Measurements from ENCODE around the gene SRP68.

Gene SRP68

DNA sequence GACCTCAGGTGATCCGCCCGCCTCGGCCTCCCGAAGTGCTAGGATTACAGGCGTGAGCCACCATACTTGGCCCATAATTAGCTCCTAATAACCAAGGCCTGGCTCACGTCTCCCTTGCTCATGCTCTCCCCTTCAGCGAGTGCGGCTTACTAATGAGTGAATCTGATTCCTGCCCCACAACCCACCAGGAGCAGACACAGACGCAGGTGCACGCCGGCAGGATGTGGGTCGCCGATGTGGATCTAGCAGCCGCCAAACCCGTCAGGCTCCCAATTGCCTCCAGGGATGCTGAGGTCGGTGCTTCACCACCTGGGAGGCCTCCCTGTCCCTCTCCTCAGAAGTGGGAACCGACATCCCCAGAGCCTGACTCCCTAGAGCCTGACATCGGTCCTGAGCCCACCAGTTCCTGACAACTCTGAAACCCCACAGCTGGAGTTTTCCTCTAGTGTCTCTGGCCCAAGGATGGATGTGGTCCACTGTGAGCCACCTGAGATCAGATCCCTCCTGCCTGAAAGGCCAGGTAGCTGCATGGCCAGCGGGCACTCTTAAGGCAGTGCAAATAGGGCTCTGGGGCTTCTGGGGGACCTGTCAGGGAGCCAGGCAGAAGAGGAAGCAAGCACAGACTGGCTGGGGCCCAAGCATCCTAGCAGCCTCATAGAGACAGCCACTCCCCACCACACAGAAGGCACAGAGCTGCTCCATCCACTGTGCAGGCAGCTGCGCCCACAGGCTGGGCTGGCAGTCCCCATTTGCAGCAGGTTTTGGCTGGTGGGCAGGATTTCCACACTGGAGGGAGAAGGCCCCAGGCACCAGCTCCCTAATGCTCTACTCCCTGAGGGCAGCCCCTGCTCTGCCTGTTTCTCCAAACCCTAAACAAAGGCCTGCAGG is 20.5 kb upstream of the SRP68 start:
- Histone ChIP-seq H3F3A (ENCODE audit: insufficient read depth, low read length) (no peaks in the 10 kb centered on the region), H3K4me3 (ENCODE audit: low read depth, low read length, poor library complexity, severe bottlenecking) (no peak overlapping the region), H3K36me3 (ENCODE audit: insufficient read depth, low read length) (peaks cover 67% of the 10 kb centered on the region), H3K9ac (ENCODE audit: low read length) (no peak overlapping the region), H3K4me1 (ENCODE audit: insufficient read depth, low read length, severe bottlenecking) (no peaks in the 10 kb centered on the region), H3K27ac (ENCODE audit: low read depth, low read length, poor library complexity, severe bottlenecking) (no peak overlapping the region), H3K4me2 (ENCODE audit: low read length) (no peak overlapping the region), H3K9me3 (ENCODE audit: low read length) (no peaks in the 10 kb centered on the region), H3K27me3 (ENCODE audit: insufficient read depth, low read length) (no peaks in the 10 kb centered on the region), H2AFZ (ENCODE audit: low read length) (no peak overlapping the region), H3K9me2 (ENCODE audit: low read depth, low read length) (no peaks in the 10 kb centered on the region), H3K79me2 (ENCODE audit: insufficient read depth, low read length) (no peaks in the 10 kb centered on the region), H4K20me1 (ENCODE audit: insufficient read depth, low read length) (no peaks in the 10 kb centered on the region)
- TF ChIP-seq, protein P1, sequence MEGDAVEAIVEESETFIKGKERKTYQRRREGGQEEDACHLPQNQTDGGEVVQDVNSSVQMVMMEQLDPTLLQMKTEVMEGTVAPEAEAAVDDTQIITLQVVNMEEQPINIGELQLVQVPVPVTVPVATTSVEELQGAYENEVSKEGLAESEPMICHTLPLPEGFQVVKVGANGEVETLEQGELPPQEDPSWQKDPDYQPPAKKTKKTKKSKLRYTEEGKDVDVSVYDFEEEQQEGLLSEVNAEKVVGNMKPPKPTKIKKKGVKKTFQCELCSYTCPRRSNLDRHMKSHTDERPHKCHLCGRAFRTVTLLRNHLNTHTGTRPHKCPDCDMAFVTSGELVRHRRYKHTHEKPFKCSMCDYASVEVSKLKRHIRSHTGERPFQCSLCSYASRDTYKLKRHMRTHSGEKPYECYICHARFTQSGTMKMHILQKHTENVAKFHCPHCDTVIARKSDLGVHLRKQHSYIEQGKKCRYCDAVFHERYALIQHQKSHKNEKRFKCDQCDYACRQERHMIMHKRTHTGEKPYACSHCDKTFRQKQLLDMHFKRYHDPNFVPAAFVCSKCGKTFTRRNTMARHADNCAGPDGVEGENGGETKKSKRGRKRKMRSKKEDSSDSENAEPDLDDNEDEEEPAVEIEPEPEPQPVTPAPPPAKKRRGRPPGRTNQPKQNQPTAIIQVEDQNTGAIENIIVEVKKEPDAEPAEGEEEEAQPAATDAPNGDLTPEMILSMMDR (IDR thresholded peaks at IDR 0.05; ENCODE audit: low read length), result no peak
- no peak for TF ChIP-seq EZH2 (IDR thresholded peaks at IDR 0.05; ENCODE audit: borderline replicate concordance, low read length)

DNA sequence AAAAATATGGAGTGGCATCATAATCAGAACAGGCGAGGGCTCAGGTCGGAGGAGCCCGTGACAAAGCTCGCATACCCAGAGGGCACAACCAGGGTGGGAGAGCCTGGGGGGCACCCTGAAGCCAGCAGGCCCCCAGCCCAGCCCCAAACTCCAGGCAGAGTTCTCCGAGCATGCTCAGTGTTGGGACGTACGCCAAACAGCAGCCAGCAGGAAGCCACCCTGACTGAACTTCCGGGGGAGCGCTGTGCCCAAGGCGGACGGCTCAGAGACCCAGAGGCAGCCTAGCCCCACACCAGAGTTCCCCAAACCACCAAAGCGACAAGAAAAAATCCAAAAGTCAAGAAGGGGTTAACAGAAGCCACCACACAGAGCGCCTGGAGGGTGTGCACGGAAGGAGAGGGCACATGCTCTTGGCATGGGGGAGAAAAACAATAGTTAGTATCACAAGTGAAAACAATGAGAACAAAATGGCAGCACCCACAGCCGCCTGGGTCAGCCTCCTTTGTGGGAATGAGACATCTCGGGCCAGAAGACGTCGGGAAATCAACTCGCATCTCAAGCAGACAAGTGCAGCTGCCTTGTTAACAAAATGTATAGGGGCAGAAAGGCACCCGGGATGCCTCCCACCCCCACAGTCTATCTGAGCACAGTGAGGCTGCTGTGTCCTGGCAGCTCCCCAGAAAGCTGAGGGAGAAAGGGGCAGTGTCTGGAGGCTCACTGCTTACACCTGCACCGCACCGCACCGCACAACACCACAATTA is 19.4 kb upstream of the SRP68 start:
- Histone ChIP-seq H3K9me2 (ENCODE audit: low read depth, low read length) (no peaks in the 10 kb centered on the region), H3K79me2 (ENCODE audit: insufficient read depth, low read length) (no peaks in the 10 kb centered on the region), H3K4me1 (ENCODE audit: insufficient read depth, low read length, severe bottlenecking) (no peaks in the 10 kb centered on the region), H3K27me3 (ENCODE audit: insufficient read depth, low read length) (no peaks in the 10 kb centered on the region), H2AFZ (ENCODE audit: low read length) (no peak overlapping the region), H3K4me2 (ENCODE audit: low read length) (no peak overlapping the region), H3K27ac (ENCODE audit: low read depth, low read length, poor library complexity, severe bottlenecking) (no peak overlapping the region), H3K4me3 (ENCODE audit: low read depth, low read length, poor library complexity, severe bottlenecking) (no peak overlapping the region), H3K9me3 (ENCODE audit: low read length) (no peaks in the 10 kb centered on the region), H3K9ac (ENCODE audit: low read length) (no peak overlapping the region), H4K20me1 (ENCODE audit: insufficient read depth, low read length) (no peaks in the 10 kb centered on the region), H3F3A (ENCODE audit: insufficient read depth, low read length) (no peaks in the 10 kb centered on the region), H3K36me3 (ENCODE audit: insufficient read depth, low read length) (peaks cover 56% of the 10 kb centered on the region)
- TF ChIP-seq, protein P1 (IDR thresholded peaks at IDR 0.05; ENCODE audit: low read length), result no peak
- TF ChIP-seq EZH2 (IDR thresholded peaks at IDR 0.05; ENCODE audit: borderline replicate concordance, low read length), result no peak

GRCh38 chr17:76090517-76091129 is 18.3 kb upstream of the SRP68 start:
- Histone ChIP-seq H3F3A (ENCODE audit: insufficient read depth, low read length) (no peaks in the 10 kb centered on the region), H3K79me2 (ENCODE audit: insufficient read depth, low read length) (no peaks in the 10 kb centered on the region), H3K36me3 (ENCODE audit: insufficient read depth, low read length) (peaks cover 54% of the 10 kb centered on the region), H3K4me3 (ENCODE audit: low read depth, low read length, poor library complexity, severe bottlenecking) (no peak overlapping the region), H3K9me2 (ENCODE audit: low read depth, low read length) (no peaks in the 10 kb centered on the region), H3K4me2 (ENCODE audit: low read length) (no peak overlapping the region), H3K27ac (ENCODE audit: low read depth, low read length, poor library complexity, severe bottlenecking) (no peak overlapping the region), H4K20me1 (ENCODE audit: insufficient read depth, low read length) (no peaks in the 10 kb centered on the region), H3K4me1 (ENCODE audit: insufficient read depth, low read length, severe bottlenecking) (no peaks in the 10 kb centered on the region), H3K27me3 (ENCODE audit: insufficient read depth, low read length) (no peaks in the 10 kb centered on the region), H2AFZ (ENCODE audit: low read length) (no peak overlapping the region), H3K9ac (ENCODE audit: low read length) (no peak overlapping the region), H3K9me3 (ENCODE audit: low read length) (no peaks in the 10 kb centered on the region)
- TF ChIP-seq EZH2 (IDR thresholded peaks at IDR 0.05; ENCODE audit: borderline replicate concordance, low read length), result no peak
- TF ChIP-seq, protein P1 (IDR thresholded peaks at IDR 0.05; ENCODE audit: low read length), result no peak
